K562 (cell line): ENCODE results near the gene SYNGR3. TPM values are rescaled to one million over a fixed set of nuclear protein-coding genes. Genes with fewer than 3 reads are reported as not detected.

Source experiments
- ATAC-seq: fragments of 200-7000 bp; cut with Tn5 transposase; 3 replicates; pipeline ENCODE4 v1.9.1; 2020; ENCODE audit warnings: moderate library complexity
- BruUV-seq: library from RNA; stranded (reverse); fragments of 400-500 nt; replicated peaks from 2 replicates; lab custom pipeline; 2021; lab: Mats Ljungman, UMichigan
- CTCF ChIA-PET: fragments of 300-600 bp; formaldehyde crosslinking; extraction: SDS; loops from one replicate; lab custom pipeline; 2021; ENCODE audit warnings: low intra/inter-chr PET ratio; lab: Yijun Ruan, JAX
- POLR2A ChIA-PET: fragments of 300-600, 350-650 bp; sonication (Branson Sonifier 250); formaldehyde crosslinking; extraction: SDS; loops from one replicate; lab custom pipeline; 2021; ENCODE audit warnings: antibody characterized with exemption, inconsistent platforms; lab: Yijun Ruan, JAX
- DNase-seq, 4 experiments: peaks; one replicate each; pipeline versions ENCODE4 v3.0.0 to v3.0.0-alpha.2; 2011 to 2018; ENCODE audit warnings: low spot score in 3 of 4, mixed read lengths in 3 of 4; ENCODE audit errors: extremely low read depth in 1 of 4
- FAIRE-seq: peaks from 2 replicates; lab custom pipeline; 2011; peaks lifted over from hg19 to GRCh38; lab: Jason Lieb, UNC
- H2AFZ ChIP-seq: 2 replicates; pipeline ENCODE4 v1.6.0; 2011; ENCODE audit warnings: low read depth, low read length, control low read depth, inconsistent platforms
- H3K27ac ChIP-seq: fragments of 200-600 bp; 3 replicates; pipeline ENCODE4 v1.8.0; 2011; ENCODE audit warnings: low read depth, mild to moderate bottlenecking, control low read depth, inconsistent platforms, low read length, moderate library complexity, mixed read lengths; ENCODE audit errors: extremely low read depth
- H3K27me3 ChIP-seq, 2 experiments: fragments of 300-600 bp in 1 of 2; 2 replicates in 1 of 2; 3 replicates in 1 of 2; pipeline versions ENCODE4 v1.6.0 to v1.8.0; 2011; ENCODE audit warnings: inconsistent platforms in 2 of 2, low read length in 2 of 2, mild to moderate bottlenecking in 1 of 2, mixed read lengths in 1 of 2, moderate library complexity in 1 of 2; ENCODE audit not compliant: control insufficient read depth in 2 of 2, insufficient read depth in 2 of 2
- H3K36me3 ChIP-seq: fragments of 300-600 bp; 3 replicates; pipeline ENCODE4 v1.8.0; 2011; ENCODE audit warnings: mild to moderate bottlenecking, low read length, inconsistent platforms; ENCODE audit not compliant: control insufficient read depth, insufficient read depth
- H3K4me1 ChIP-seq, 2 experiments: fragments of 200-600 bp in 1 of 2; replicated peaks in 1 of 2; 2 replicates in 1 of 2; 3 replicates in 1 of 2; pipeline versions ENCODE4 v1.5.1 to v1.8.0; 2011; ENCODE audit warnings: inconsistent platforms in 2 of 2, low read length in 2 of 2, mild to moderate bottlenecking in 1 of 2, mixed read lengths in 1 of 2, moderate library complexity in 1 of 2; ENCODE audit not compliant: control insufficient read depth in 2 of 2, insufficient read depth in 2 of 2
- H3K4me2 ChIP-seq: 2 replicates; pipeline ENCODE4 v1.6.1; 2011; ENCODE audit warnings: low read length, control low read depth, inconsistent platforms, mixed read lengths; ENCODE audit not compliant: insufficient read depth
- H3K4me3 ChIP-seq: fragments of 200-600 bp; sonication (generic), shearing (Covaris generic); 2 replicates; pipeline ENCODE4 v1.5.1; 2016; ENCODE audit warnings: control low read depth, inconsistent platforms
- H3K79me2 ChIP-seq: fragments of 200-600 bp; 3 replicates; pipeline ENCODE4 v1.8.0; 2011; ENCODE audit warnings: low read length, inconsistent platforms; ENCODE audit not compliant: control insufficient read depth, insufficient read depth
- H3K9ac ChIP-seq, 2 experiments: 2 replicates each; pipeline versions ENCODE4 v1.6.0 to v1.6.1; 2011; ENCODE audit warnings: low read depth in 2 of 2, low read length in 2 of 2, control low read depth in 1 of 2, inconsistent platforms in 1 of 2, mild to moderate bottlenecking in 1 of 2, mixed read lengths in 1 of 2; ENCODE audit not compliant: insufficient read depth in 1 of 2
- H3K9me1 ChIP-seq: one replicate; pipeline ENCODE4 v1.6.0; 2011; ENCODE audit warnings: inconsistent platforms, mild to moderate bottlenecking, low read length, moderate library complexity; ENCODE audit not compliant: control insufficient read depth, insufficient read depth
- H3K9me3 ChIP-seq: replicated peaks from 2 replicates; pipeline ENCODE4 v1.5.1; 2011; ENCODE audit warnings: low read depth, low read length, inconsistent platforms; ENCODE audit not compliant: control insufficient read depth, insufficient read depth
- H4K20me1 ChIP-seq: replicated peaks from 2 replicates; pipeline ENCODE4 v1.6.1; 2011; ENCODE audit warnings: low read length, inconsistent platforms, mixed read lengths; ENCODE audit not compliant: control insufficient read depth, insufficient read depth
- ELF1 ChIP-seq: fragments of 200-800 bp; sonication (Bioruptor generic); IDR thresholded peaks from 2 replicates; pipeline ENCODE4 v1.6.1; 2016; ENCODE audit warnings: missing genetic modification characterization, missing compliant biosample characterization
- HMGN3 ChIP-seq: IDR thresholded peaks from 2 replicates; pipeline ENCODE4 v1.6.1; 2011; ENCODE audit warnings: borderline replicate concordance, low read depth, mild to moderate bottlenecking, mixed read lengths, low read length; ENCODE audit not compliant: insufficient read length; ENCODE audit errors: extremely low read depth
- HNRNPL ChIP-seq: fragments of 200-400 bp; formaldehyde crosslinking; IDR thresholded peaks from 2 replicates; pipeline ENCODE4 v1.6.1; 2017; ENCODE audit warnings: low read depth, mild to moderate bottlenecking, low read length
- RBFOX2 ChIP-seq: fragments of 200-400 bp; formaldehyde crosslinking; IDR thresholded peaks from 2 replicates; pipeline ENCODE4 v1.6.1; 2017; ENCODE audit warnings: low read depth, mild to moderate bottlenecking, low read length, moderate library complexity
- TBL1XR1 ChIP-seq, 2 experiments: IDR thresholded peaks; 2 replicates each; pipeline ENCODE4 v1.6.1; 2012; ENCODE audit warnings: improper control_type of control experiment in 2 of 2, low read length in 2 of 2, mild to moderate bottlenecking in 1 of 2
- WGBS: fragments of 100-300 bp; shearing (Covaris generic); methylation state at CpG from one replicate; pipeline ENCODE4 v1.1.6; 2016; ENCODE audit warnings: low coverage, mixed read lengths; ENCODE audit not compliant: insufficient coverage; ENCODE audit errors: missing lambda C conversion rate; 5-methylcytosine and 5-hydroxymethylcytosine counted together
- in situ Hi-C: fragments of 300-500 bp; cut with MboI; formaldehyde crosslinking; loops from 4 replicates; pipeline ENCODE4 v1.15.0; 2018; ENCODE audit warnings: inconsistent platforms, mixed read lengths
- intact Hi-C: fragments of 100-400 bp; cut with micrococcal nuclease; formaldehyde crosslinking; loops from 2 replicates; pipeline ENCODE4 v1.14.2; 2022
- polyA plus RNA-seq, 8 experiments: library from polyadenylated mRNA; depleted of rRNA in 4 of 8; stranded (reverse) in 5 of 8; unstranded in 3 of 8; fragments of >200 nt; fragmentation: Nextera tagmentation in 2 of 8; fragmentation: Illumina TruSeq in 1 of 8; extraction: Ambion mirVana in 2 of 8; extraction: Trizol in 1 of 8; gene quantifications; 2 replicates each; pipeline versions ENCODE4 v1.2.1 to v1.2.3, GENCODE V29; 2011 to 2014; ENCODE audit warnings: inconsistent platforms in 1 of 8, missing spikeins in 1 of 8
- total RNA-seq, 7 experiments: library from RNA; depleted of rRNA in 6 of 7; stranded (reverse); fragments of >200 nt in 6 of 7; fragmentation: Illumina TruSeq in 2 of 7; extraction: Trizol in 2 of 7; gene quantifications; 2 replicates each; pipeline versions ENCODE4 v1.2.1 to v1.2.3, GENCODE V29; 2011 to 2021; ENCODE audit warnings: low replicate concordance in 1 of 7
- TF ChIP-seq, protein P1 (sequence below): fragments of 450-650 bp; IDR thresholded peaks from 2 replicates; pipeline ENCODE4 v1.6.1; 2017; ENCODE audit warnings: antibody characterized with exemption, mild to moderate bottlenecking

The SYNGR3 gene
- total and polyA plus RNA-seq, 9 of the 15 experiments (the other 6 are each of a cell fraction or from before 2014, with no cell fraction given): 3.7 to 69.2 (median 36.3) TPM

GRCh38 chr16:2036200-2036966, 46.6 kb downstream of the SYNGR3 start:
- peak overlapping the region in 1 of 2 experiments; percentile 81; a peak in 2 of 4 replicates for H3K9ac ChIP-seq
- no peaks in the 10 kb centered on the region for H4K20me1 ChIP-seq
- ChIA-PET CTCF (no interaction called here), POLR2A (interaction anchor here (1.1 kb wide), 1 partner anchor 19 kb away, joined by 3 read pairs; no protein-coding TSS in a partner anchor)
- peaks cover 16% of the 10 kb centered on the region; the same call in 1 of the 3 replicates for H3K36me3 ChIP-seq
- H3K4me1 ChIP-seq: peaks cover 14 to 91% of the 10 kb centered on the region in 2 experiments
- intact Hi-C loops: no loop called here
- in situ Hi-C loops: no loop called here
- TF ChIP-seq HNRNPL (0 out of 2 replicates have a peak, but pooled peaks have one; percentile 17), ELF1 (no peak), HMGN3 (no peak), TBL1XR1 (IDR thresholded peaks at IDR 0.05; ENCODE audit: low read length in 2 of 2) (no peak), RBFOX2 (peak; percentile 40; the same call in 1 of the 2 replicates)
- TF ChIP-seq, protein P1, sequence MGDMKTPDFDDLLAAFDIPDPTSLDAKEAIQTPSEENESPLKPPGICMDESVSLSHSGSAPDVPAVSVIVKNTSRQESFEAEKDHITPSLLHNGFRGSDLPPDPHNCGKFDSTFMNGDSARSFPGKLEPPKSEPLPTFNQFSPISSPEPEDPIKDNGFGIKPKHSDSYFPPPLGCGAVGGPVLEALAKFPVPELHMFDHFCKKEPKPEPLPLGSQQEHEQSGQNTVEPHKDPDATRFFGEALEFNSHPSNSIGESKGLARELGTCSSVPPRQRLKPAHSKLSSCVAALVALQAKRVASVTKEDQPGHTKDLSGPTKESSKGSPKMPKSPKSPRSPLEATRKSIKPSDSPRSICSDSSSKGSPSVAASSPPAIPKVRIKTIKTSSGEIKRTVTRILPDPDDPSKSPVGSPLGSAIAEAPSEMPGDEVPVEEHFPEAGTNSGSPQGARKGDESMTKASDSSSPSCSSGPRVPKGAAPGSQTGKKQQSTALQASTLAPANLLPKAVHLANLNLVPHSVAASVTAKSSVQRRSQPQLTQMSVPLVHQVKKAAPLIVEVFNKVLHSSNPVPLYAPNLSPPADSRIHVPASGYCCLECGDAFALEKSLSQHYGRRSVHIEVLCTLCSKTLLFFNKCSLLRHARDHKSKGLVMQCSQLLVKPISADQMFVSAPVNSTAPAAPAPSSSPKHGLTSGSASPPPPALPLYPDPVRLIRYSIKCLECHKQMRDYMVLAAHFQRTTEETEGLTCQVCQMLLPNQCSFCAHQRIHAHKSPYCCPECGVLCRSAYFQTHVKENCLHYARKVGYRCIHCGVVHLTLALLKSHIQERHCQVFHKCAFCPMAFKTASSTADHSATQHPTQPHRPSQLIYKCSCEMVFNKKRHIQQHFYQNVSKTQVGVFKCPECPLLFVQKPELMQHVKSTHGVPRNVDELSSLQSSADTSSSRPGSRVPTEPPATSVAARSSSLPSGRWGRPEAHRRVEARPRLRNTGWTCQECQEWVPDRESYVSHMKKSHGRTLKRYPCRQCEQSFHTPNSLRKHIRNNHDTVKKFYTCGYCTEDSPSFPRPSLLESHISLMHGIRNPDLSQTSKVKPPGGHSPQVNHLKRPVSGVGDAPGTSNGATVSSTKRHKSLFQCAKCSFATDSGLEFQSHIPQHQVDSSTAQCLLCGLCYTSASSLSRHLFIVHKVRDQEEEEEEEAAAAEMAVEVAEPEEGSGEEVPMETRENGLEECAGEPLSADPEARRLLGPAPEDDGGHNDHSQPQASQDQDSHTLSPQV: no peak
- WGBS: 93% methylated on average over 28 of the region's 47 CpGs
- H3K4me2 ChIP-seq: no peak overlapping the region
- no peaks in the 10 kb centered on the region for H3K9me3 ChIP-seq
- no peaks in the 10 kb centered on the region for H3K9me1 ChIP-seq
- no peak for FAIRE-seq
- H3K27me3 ChIP-seq: no peaks in the 10 kb centered on the region
- no peak overlapping the region for H3K4me3 ChIP-seq
- DNase-seq: no peak
- ATAC-seq: no peak
- no peak overlapping the region for H2AFZ ChIP-seq
- H3K79me2 ChIP-seq: peaks cover 8% of the 10 kb centered on the region; the same call in 1 of the 3 replicates
- no peak overlapping the region for H3K27ac ChIP-seq
- BruUV-seq: no TSS peak
